B cell (primary cell): ENCODE results near the gene DDX24. TPM values are rescaled to one million over a fixed set of nuclear protein-coding genes. Genes with fewer than 3 reads are reported as not detected.

Experiments used
- ATAC-seq: fragments of 200-7000 bp; cut with Tn5 transposase; one replicate; pipeline ENCODE4 v1.10.0; 2021; ENCODE audit warnings: low read depth, mild to moderate bottlenecking, moderate number of reproducible peaks, moderate library complexity
- CTCF ChIA-PET: fragments of 350-600 bp; sonication (Branson Sonifier 250); formaldehyde crosslinking; loops from one replicate; lab custom pipeline; 2021; ENCODE audit warnings: antibody characterized with exemption, inconsistent platforms; lab: Charles Lee
- POLR2A ChIA-PET: fragments of 350-600 bp; sonication (Branson Sonifier 250); formaldehyde crosslinking; loops from one replicate; lab custom pipeline; 2021; ENCODE audit warnings: antibody characterized with exemption; lab: Charles Lee
- DNase-seq: peaks from one replicate; pipeline ENCODE4 v3.0.0; 2013
- H2AFZ ChIP-seq: 2 replicates; pipeline ENCODE4 v1.6.1; 2012; ENCODE audit warnings: mild to moderate bottlenecking, low read depth, low read length; ENCODE audit not compliant: insufficient read depth, poor library complexity, severe bottlenecking
- H3K27ac ChIP-seq, 2 donors: 1 replicate in 1 of 2; 2 replicates in 1 of 2; pipeline ENCODE4 v1.5.1; 2012 to 2013; ENCODE audit warnings: low read length in 2 of 2, mild to moderate bottlenecking in 2 of 2, moderate library complexity in 1 of 2
- H3K27me3 ChIP-seq, 4 experiments: fragments of 200-600 bp in 1 of 4; sonication (generic) in 1 of 4; replicated peaks in 1 of 4; 1 replicate in 2 of 4; 2 replicates in 2 of 4; pipeline versions ENCODE4 v1.6.1 to v1.7.0; 2013 to 2016; ENCODE audit warnings: low read length in 3 of 4, mild to moderate bottlenecking in 2 of 4, mixed read lengths in 1 of 4, moderate library complexity in 1 of 4; ENCODE audit not compliant: insufficient read depth in 4 of 4, control insufficient read depth in 3 of 4; ENCODE audit errors: control extremely low read depth in 1 of 4
- H3K36me3 ChIP-seq, 2 experiments: replicated peaks in 1 of 2; 1 replicate in 1 of 2; 2 replicates in 1 of 2; pipeline versions ENCODE4 v1.6.1 to v1.7.1; 2013; ENCODE audit warnings: low read length in 1 of 2; ENCODE audit not compliant: insufficient read depth in 2 of 2, control insufficient read depth in 1 of 2; ENCODE audit errors: control extremely low read depth in 1 of 2, extremely low read depth in 1 of 2
- H3K4me1 ChIP-seq, 2 donors: fragments of 200-600 bp in 1 of 2; sonication (generic) in 1 of 2; 1 replicate in 1 of 2; 2 replicates in 1 of 2; pipeline versions ENCODE4 v1.5.1 to v1.6.1; 2013 to 2017; ENCODE audit warnings: low read length in 2 of 2; ENCODE audit not compliant: control insufficient read depth in 2 of 2, insufficient read depth in 2 of 2
- H3K4me2 ChIP-seq: replicated peaks from 2 replicates; pipeline ENCODE3; 2012; ENCODE audit warnings: mild to moderate bottlenecking, low read depth, low read length; ENCODE audit not compliant: poor library complexity, severe bottlenecking
- H3K4me3 ChIP-seq, 5 experiments: fragments of 200-600 bp in 1 of 5; sonication (generic) in 1 of 5; 1 replicate in 3 of 5; 2 replicates in 2 of 5; pipeline versions ENCODE4 v1.5.1 to v1.7.0; 2011 to 2016; ENCODE audit warnings: low read length in 4 of 5, mild to moderate bottlenecking in 4 of 5, low read depth in 2 of 5, control low read depth in 1 of 5, moderate library complexity in 1 of 5; ENCODE audit not compliant: insufficient read depth in 1 of 5; ENCODE audit errors: control extremely low read depth in 1 of 5, extremely low read depth in 1 of 5
- H3K79me2 ChIP-seq: fragments of 200-600 bp; sonication (generic); one replicate; pipeline ENCODE4 v1.6.0; 2016; ENCODE audit warnings: low read length; ENCODE audit not compliant: control insufficient read depth, insufficient read depth
- H3K9ac ChIP-seq: fragments of 200-600 bp; sonication (generic); 2 replicates; pipeline ENCODE4 v1.6.1; 2017; ENCODE audit warnings: mild to moderate bottlenecking, low read length, moderate library complexity
- H3K9me3 ChIP-seq, 3 donors: one replicate each; pipeline versions ENCODE4 v1.6.1 to v1.7.1; 2013; ENCODE audit warnings: low read length in 2 of 3; ENCODE audit not compliant: control insufficient read depth in 2 of 3, insufficient read depth in 1 of 3; ENCODE audit errors: control extremely low read depth in 1 of 3
- H4K20me1 ChIP-seq: 2 replicates; pipeline ENCODE4 v1.6.0; 2012; ENCODE audit warnings: mild to moderate bottlenecking, low read length; ENCODE audit not compliant: insufficient read depth, control insufficient read depth, poor library complexity, severe bottlenecking
- H3K27ac Mint-ChIP-seq: one replicate; pipeline ENCODE4 v1.8.0; 2021; ENCODE audit warnings: mixed read lengths
- H3K27me3 Mint-ChIP-seq: one replicate; pipeline ENCODE4 v1.8.0; 2021; ENCODE audit warnings: mixed read lengths
- H3K4me1 Mint-ChIP-seq: one replicate; pipeline ENCODE4 v1.8.0; 2021; ENCODE audit warnings: mixed read lengths
- H3K4me3 Mint-ChIP-seq: one replicate; pipeline ENCODE4 v1.8.0; 2021; ENCODE audit warnings: mixed read lengths
- H3K9me3 Mint-ChIP-seq: one replicate; pipeline ENCODE4 v1.8.0; 2022; ENCODE audit warnings: mixed read lengths; ENCODE audit not compliant: insufficient read depth
- EZH2 ChIP-seq: IDR thresholded peaks from 2 replicates; pipeline ENCODE4 v1.6.1; 2012; ENCODE audit warnings: borderline replicate concordance, low read depth, mild to moderate bottlenecking, moderate library complexity, low read length; ENCODE audit not compliant: insufficient read depth, poor library complexity, severe bottlenecking
- WGBS: methylation state at CpG from one replicate; pipeline ENCODE4 v1.1.5; 2013; ENCODE audit warnings: missing lambda C conversion rate; ENCODE audit not compliant: insufficient coverage; 5-methylcytosine and 5-hydroxymethylcytosine counted together
- intact Hi-C: fragments of 100-400 bp; cut with micrococcal nuclease; formaldehyde crosslinking; loops from one replicate; pipeline ENCODE4 v1.10.0; 2022
- polyA plus RNA-seq: library from polyadenylated mRNA; depleted of rRNA; stranded (reverse); fragments of >200 nt; gene quantifications from 2 replicates; pipeline ENCODE4 v1.2.3, GENCODE V29; 2012
- total RNA-seq, 2 donors: library from RNA; stranded (reverse); fragments of 120-200 nt in 1 of 2; gene quantifications; 1 replicate in 1 of 2; 2 replicates in 1 of 2; pipeline versions ENCODE4 v1.2.3 to v1.2.4, GENCODE V29; 2013 to 2022
- TF ChIP-seq, protein P1 (sequence below): fragments of 200-600 bp; IDR thresholded peaks from one replicate; pipeline ENCODE4 v1.8.0; 2022; ENCODE audit warnings: antibody characterized with exemption, mild to moderate bottlenecking

Gene DDX24
- total and polyA plus RNA-seq, 2 donors (not counting 1 experiment from before 2014, with no cell fraction given): 145 to 211 TPM

DNA sequence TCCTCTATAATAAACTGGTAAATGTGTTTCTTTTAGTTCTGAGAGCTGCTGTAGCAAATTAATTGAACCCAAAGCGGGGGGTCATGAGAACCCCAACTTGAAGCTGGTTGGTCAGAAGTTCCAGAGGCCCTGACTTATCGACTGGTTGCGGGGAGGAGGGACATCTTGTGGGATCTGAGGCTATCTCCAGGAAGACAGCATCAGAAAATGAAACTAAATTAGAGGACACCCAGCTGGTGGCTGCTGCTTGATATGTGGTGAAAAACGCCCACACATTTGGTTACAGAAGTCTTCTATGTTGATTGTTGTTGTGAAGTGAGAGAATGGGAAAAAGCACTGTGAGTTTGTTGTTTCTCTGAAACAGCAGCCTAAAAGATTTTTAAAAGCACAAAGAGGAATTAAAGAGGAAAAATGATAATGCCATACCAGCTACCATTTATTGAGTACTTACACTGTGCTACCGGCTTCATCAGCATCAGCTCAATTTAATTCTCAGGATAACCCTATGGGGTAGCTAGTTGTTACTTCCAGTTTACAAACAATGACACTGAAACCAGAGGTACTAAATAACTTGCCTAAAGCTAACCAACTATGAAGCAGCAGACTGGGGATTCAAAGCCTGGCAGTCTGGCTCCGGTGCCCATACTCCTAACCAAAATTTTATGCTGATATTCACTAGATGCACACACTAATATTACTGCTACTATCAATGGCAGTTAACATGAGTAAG is 24.3 kb downstream of the DDX24 start:
- peaks cover 16% of the 10 kb centered on the region for H3K79me2 ChIP-seq

DNA sequence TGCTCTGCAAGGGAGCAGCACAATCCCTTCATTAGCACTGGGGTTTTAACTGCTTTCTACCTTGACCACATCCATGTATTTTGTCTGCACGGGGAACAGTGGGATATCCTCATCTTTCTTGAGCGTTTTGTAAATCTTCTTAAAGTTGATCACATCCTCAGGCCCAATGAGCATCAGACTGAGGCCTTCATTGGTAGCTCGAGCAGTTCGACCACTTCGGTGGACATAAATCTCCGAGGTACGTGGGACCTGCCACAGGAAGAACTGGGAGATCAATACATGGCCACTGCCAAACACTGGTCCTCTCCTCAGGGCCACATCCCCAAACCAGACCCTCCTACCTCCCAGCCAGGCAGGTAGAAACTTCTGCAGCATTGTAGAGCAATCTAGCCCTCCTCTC is 26.1 kb downstream of the DDX24 start:
- Histone ChIP-seq H3K4me3 (no peak overlapping the region), H4K20me1 (peaks cover 53% of the 10 kb centered on the region), H3K4me1 (peaks cover 0 to 9% of the 10 kb centered on the region in 2 donors), H3K27me3 (no peaks in the 10 kb centered on the region), H2AFZ (no peak overlapping the region), H3K79me2 (peaks cover 3% of the 10 kb centered on the region), H3K36me3 (peaks cover 43 to 95% of the 10 kb centered on the region in 2 experiments), H3K9ac (no peak overlapping the region), H3K27ac (no peak overlapping the region), H3K4me2 (no peak overlapping the region), H3K9me3 (no peaks in the 10 kb centered on the region)
- DNase-seq: no peak
- Mint-ChIP-seq H3K4me1 (peaks cover 10% of the 10 kb centered on the region), H3K4me3 (no peak overlapping the region), H3K27ac (no peak overlapping the region), H3K27me3 (no peaks in the 10 kb centered on the region), H3K9me3 (no peaks in the 10 kb centered on the region)
- ChIA-PET CTCF (interaction anchor here (6.4 kb wide), 1 partner anchor 18 kb away, joined by 37 read pairs; no protein-coding TSS in a partner anchor), POLR2A (no interaction called here)
- 98% methylated on average over 7 of the region's 7 CpGs for WGBS
- no peak for ATAC-seq
- TF ChIP-seq EZH2: no peak
- TF ChIP-seq, protein P1, sequence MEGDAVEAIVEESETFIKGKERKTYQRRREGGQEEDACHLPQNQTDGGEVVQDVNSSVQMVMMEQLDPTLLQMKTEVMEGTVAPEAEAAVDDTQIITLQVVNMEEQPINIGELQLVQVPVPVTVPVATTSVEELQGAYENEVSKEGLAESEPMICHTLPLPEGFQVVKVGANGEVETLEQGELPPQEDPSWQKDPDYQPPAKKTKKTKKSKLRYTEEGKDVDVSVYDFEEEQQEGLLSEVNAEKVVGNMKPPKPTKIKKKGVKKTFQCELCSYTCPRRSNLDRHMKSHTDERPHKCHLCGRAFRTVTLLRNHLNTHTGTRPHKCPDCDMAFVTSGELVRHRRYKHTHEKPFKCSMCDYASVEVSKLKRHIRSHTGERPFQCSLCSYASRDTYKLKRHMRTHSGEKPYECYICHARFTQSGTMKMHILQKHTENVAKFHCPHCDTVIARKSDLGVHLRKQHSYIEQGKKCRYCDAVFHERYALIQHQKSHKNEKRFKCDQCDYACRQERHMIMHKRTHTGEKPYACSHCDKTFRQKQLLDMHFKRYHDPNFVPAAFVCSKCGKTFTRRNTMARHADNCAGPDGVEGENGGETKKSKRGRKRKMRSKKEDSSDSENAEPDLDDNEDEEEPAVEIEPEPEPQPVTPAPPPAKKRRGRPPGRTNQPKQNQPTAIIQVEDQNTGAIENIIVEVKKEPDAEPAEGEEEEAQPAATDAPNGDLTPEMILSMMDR: no peak
- intact Hi-C loops: no loop called here

More for the DNA sequence above, 24.3 kb downstream of the DDX24 start:
- CTCF ChIA-PET: interaction anchor here (2.0 to 2.5 kb wide), 2 partner anchors 20 to 80 kb away, joined by 8 to 10 read pairs; no protein-coding TSS in a partner anchor
- intact Hi-C loops: no loop called here
- Histone ChIP-seq H2AFZ (no peak overlapping the region), H3K4me1 (peaks cover 0 to 9% of the 10 kb centered on the region in 2 donors), H3K4me2 (no peak overlapping the region), H3K27me3 (no peaks in the 10 kb centered on the region), H3K4me3 (no peak overlapping the region), H3K36me3 (peaks cover 47 to 96% of the 10 kb centered on the region in 2 experiments), H4K20me1 (peaks cover 67% of the 10 kb centered on the region), H3K9ac (no peak overlapping the region), H3K27ac (no peak overlapping the region), H3K9me3 (no peaks in the 10 kb centered on the region)
- ATAC-seq (no peak), DNase-seq (no peak)
- WGBS: 91% methylated on average over 4 of the region's 6 CpGs
- TF ChIP-seq EZH2: no peak
- TF ChIP-seq, protein P1: no peak
- Mint-ChIP-seq H3K27me3 (no peaks in the 10 kb centered on the region), H3K4me3 (no peak overlapping the region), H3K27ac (no peak overlapping the region), H3K9me3 (no peaks in the 10 kb centered on the region), H3K4me1 (peaks cover 10% of the 10 kb centered on the region)
- POLR2A ChIA-PET: no interaction called here
